Neural cell (in vitro differentiated cells): ENCODE results near the gene RBM15.

Source experiments
- EP300 ChIP-seq: fragments of 450-650 bp; conservative IDR thresholded peaks from 2 replicates; pipeline ENCODE4 v1.6.1; 2014; ENCODE audit warnings: antibody characterized with exemption, mild to moderate bottlenecking, moderate library complexity; ENCODE audit not compliant: poor library complexity, severe bottlenecking
- EZH2 ChIP-seq: fragments of 200-600, 300-800 bp; shearing (Covaris generic), sonication (generic); IDR thresholded peaks from 2 replicates; pipeline ENCODE4 v1.6.1; 2014; ENCODE audit warnings: antibody characterized with exemption, low read length, borderline replicate concordance, mild to moderate bottlenecking; ENCODE audit not compliant: insufficient read depth, poor library complexity, severe bottlenecking
- REST ChIP-seq: IDR thresholded peaks from 2 replicates; pipeline ENCODE4 v1.6.1; 2012; ENCODE audit warnings: borderline replicate concordance
- TAF1 ChIP-seq: IDR thresholded peaks from 2 replicates; pipeline ENCODE4 v1.6.1; 2012; ENCODE audit warnings: low read depth
- TF ChIP-seq, protein P1 (sequence below): fragments of 450-650 bp; IDR thresholded peaks from 2 replicates; pipeline ENCODE4 v1.5.1; 2014; ENCODE audit warnings: antibody characterized with exemption, mild to moderate bottlenecking, moderate library complexity; ENCODE audit not compliant: poor library complexity, severe bottlenecking

GRCh38 chr1:110324667-110325066 is 14.5 kb upstream of the RBM15 start:
- TF ChIP-seq EZH2: no peak
- TF ChIP-seq TAF1: no peak
- TF ChIP-seq, protein P1, sequence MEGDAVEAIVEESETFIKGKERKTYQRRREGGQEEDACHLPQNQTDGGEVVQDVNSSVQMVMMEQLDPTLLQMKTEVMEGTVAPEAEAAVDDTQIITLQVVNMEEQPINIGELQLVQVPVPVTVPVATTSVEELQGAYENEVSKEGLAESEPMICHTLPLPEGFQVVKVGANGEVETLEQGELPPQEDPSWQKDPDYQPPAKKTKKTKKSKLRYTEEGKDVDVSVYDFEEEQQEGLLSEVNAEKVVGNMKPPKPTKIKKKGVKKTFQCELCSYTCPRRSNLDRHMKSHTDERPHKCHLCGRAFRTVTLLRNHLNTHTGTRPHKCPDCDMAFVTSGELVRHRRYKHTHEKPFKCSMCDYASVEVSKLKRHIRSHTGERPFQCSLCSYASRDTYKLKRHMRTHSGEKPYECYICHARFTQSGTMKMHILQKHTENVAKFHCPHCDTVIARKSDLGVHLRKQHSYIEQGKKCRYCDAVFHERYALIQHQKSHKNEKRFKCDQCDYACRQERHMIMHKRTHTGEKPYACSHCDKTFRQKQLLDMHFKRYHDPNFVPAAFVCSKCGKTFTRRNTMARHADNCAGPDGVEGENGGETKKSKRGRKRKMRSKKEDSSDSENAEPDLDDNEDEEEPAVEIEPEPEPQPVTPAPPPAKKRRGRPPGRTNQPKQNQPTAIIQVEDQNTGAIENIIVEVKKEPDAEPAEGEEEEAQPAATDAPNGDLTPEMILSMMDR: no peak
- TF ChIP-seq REST: no peak
- no peak for TF ChIP-seq EP300
